NCI-H2029 treated with DMSO at 0.1 percent for 48 hours (cell line): Measurements from ENCODE around the gene RBM46.
"Not testable (repeated sequence)": the region's sequence is repeated elsewhere in the genome, so short reads cannot be mapped to it uniquely, and the experiment has no call there.

Experiments used
- DNase-seq: peaks from one replicate; lab custom pipeline; 2025; lab: John Stamatoyannopoulos, UW

The RBM46 gene

GRCh38 chr4:154836513-154836912 lies 55.4 kb downstream of the RBM46 start:
- DNase-seq, result no peak

- no peak for DNase-seq
These were observed 57.1 kb downstream of the RBM46 start for GRCh38 chr4:154838155-154838554.

GRCh38 chr4:154838694-154839093 lies 57.6 kb downstream of the RBM46 start:
- no peak for DNase-seq

GRCh38 chr4:154854362-154854761 lies 73.3 kb downstream of the RBM46 start:
- no peak for DNase-seq

- no peak for DNase-seq
These were observed 77.1 kb downstream of the RBM46 start for GRCh38 chr4:154858166-154858565.

GRCh38 chr4:154868414-154869194 lies 87.5 kb downstream of the RBM46 start:
- no peak for DNase-seq

GRCh38 chr4:154869301-154869700 lies 88.2 kb downstream of the RBM46 start:
- no peak for DNase-seq

- DNase-seq, result no peak
These were observed 91.1 kb downstream of the RBM46 start for GRCh38 chr4:154872198-154872597.

- not testable (repeated sequence) for DNase-seq
These were observed 93.0 kb downstream of the RBM46 start for GRCh38 chr4:154874049-154874448.

- peak; percentile 17 for DNase-seq
These were observed 96.2 kb downstream of the RBM46 start for GRCh38 chr4:154877110-154877760.
